Stimulated activated CD4-positive, alpha-beta T cell treated with anti-CD3 and anti-CD28 coated beads, Interleukin-2, amount 100 ng/mL, for 4 hours (primary cell): ENCODE results near the gene PIR.
A peak's percentile ranks its signal among the peaks of the same experiment; 100 is the strongest.

Experiments
- DNase-seq: peaks from one replicate; pipeline ENCODE4 v3.0.0-alpha.2; 2020; ENCODE audit warnings: low read depth

PIR gene

DNA sequence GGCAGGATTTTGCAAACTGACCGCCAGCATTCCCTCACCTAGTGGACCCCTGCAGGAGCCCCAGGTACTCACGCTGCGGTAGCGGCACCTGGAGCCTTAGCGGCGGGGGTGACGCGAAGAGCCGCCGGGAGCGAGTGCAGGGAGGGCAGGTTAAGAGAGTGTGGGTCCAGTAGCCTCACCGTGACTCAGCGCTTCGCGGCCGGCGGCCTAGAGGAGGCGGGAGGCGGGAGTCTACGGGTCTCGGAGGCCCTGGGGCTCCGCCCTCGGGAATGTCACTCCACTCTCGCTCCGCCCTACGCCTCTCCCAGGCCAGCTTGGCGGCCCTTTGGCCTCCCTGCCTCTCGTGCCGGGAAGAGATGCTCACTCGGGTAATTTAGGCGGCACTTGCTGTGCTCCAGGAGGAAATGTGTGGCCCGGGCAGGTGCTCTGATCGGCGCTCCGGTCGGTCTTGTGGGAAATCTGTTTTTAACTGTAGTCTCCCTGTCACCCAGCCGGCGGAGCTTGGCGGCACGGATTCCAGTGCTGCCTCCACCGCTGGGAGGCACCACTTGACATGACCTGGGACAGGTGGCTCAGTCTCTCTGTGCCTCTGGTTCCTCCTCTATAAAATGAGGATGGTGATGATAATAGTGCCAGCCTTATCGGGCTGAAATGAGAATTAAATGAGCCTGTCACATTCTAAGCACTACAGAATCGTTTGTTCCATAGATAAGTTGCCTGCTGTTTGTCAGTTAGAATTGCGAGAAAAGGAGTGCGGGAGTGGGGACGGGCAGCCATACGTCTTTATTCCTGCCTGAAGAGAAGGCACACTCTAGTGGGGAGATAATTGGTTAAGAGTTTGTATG is at the start of gene PIR:
Gene PIR, minus strand, starts transcription at position 216 of the 845 bp plus-strand sequence. CDS start 2,076 bp downstream, outside the sequence.
- DNase-seq, result peak; percentile 32

DNA sequence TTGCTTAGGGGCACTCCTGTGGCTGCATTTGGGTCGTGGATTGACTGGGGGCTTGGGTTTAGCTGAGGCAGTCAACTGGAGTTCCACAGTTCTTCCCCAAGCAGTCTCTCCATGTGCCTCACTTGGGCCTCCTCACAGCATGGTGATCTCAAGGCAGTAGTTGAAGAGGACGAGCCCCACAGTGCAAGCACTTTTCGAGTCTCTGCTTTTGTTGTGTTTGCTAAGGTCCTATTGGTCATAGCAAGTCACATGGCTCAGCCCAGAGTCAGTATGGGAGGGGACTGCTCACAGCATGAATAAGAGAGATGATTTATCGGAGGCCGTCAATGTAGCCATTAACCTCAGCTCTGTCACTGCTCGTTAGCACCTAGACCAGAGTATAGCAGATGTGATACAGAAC is 37.2 kb upstream of the PIR start:
- DNase-seq, result no peak

DNA sequence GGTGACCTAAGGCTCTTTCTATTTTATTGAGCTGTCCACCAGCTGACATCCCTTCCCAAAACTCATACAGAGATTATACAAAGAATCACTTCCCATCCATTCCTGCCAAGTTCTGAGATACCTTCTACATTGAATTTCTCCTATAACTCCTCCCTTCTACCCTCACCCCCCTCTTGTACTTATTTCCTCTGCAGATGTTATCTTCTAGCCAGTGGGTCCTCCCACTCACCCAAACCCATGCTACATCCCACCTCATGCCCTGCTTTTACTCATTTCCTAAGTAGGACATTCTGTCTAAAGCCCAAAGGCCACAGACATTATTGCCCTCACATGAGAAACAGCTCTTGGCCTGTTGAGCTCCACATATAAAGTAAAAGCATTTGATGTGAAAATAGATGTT is 36.0 kb upstream of the PIR start:
- no peak for DNase-seq

DNA sequence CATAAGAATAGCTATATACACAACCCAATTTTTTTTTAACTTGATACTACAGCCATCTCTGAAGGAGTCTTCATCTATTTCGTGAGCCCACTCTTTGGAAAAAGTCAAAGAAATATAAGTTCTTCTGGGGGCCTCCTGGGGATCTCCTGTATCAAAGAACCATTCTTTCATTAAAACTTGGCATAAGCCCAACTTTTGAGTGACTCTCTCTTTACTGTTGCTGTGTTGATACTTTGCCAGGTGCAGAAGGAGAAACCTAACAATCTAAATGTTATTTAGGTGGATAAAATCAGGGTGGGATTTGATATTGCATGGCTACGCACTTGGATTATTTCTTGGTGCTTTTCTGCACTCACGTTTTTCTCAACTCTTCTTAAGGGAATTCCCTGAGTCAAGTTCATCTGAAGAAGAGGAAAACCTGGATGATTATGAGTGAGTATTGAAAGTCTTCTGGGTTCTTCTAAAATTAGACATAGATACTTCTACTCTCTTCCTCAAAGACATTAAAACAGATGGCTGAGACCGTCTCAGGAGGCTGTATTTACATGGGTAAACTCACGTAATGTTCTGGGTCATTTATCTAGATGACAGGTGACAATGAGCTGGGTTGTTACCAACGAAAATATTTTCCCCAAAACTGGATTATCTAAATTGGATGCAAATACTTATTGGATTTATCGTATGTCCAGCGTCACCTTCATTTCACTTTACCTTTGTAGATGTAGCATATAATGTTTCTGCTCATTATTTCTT is 32.7 kb upstream of the PIR start:
- DNase-seq, result no peak

DNA sequence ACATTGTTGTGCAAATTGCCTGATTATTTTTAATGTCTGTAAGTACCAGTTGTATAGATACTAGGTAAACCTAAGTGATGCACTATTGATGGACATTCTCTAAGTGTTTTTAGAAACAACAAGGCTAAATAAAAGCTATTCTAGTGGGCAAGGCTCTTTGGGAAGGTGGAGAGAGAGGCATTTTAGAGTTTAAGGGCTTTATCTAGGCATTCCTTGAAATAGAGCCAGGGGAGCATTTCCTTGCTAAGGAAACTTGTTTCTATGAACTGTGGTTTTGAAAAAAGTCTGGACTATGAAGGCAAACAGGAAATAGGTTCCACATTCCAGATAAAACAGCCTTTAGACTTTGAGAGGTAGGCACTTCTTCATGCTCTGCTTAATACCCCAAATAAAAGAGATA is 31.3 kb upstream of the PIR start:
- no peak for DNase-seq

DNA sequence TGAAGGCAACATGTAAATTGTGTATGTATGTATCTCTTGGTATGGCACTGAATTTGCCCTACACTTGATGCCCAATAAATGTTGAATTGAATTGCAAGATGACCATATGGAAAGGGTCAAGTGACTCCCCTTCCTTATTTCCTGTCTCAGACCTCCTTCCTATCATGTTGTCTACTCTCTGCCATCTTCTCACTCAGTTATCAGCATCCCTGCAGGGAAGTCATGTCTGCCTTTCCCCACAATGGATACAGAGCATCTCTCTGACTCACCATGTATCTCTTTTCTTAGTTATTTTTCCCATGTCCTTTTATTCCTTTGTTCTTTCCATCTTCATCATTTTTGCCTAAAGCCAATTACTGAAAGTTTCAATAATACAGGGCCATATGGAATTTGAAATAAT is 30.0 kb upstream of the PIR start:
- DNase-seq, result no peak

DNA sequence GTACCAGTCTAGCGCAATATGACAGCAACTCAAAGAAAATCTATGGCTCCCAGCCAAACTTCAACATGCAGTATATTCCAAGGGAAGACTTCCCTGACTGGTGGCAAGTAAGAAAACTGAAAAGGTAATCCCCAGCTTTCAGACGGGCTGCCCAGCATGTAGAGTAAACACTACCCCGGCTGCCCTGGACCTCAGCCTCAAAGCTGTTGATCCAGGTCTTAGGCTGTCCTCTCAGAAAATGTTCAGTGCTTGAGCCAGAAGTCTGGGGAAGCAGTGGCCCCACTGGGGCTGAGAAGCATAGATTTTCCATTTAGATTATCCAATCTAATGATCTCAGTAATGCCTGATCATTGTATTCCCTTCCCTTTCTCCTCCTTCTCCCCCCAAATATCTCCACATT is 29.3 kb upstream of the PIR start:
- DNase-seq, result no peak

DNA sequence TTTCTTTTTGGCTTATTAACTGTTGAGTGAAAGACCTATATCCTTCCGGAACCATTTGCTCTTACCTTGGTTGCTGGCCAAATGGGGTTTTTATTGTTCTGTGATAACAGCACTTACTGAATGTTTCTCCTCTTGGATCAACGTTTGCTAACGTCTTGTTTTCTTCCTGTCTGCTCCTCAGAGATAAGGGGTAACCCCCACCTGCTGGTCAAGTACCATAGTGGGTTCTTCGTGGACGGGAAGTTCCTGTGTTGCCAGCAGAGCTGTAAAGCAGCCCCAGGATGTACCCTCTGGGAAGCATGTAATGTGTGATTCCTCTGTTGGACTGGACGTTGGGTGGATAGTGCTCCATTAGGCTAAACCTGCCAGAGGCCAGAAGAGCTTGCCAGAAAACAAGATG is 22.8 kb upstream of the PIR start:
- DNase-seq, result no peak

DNA sequence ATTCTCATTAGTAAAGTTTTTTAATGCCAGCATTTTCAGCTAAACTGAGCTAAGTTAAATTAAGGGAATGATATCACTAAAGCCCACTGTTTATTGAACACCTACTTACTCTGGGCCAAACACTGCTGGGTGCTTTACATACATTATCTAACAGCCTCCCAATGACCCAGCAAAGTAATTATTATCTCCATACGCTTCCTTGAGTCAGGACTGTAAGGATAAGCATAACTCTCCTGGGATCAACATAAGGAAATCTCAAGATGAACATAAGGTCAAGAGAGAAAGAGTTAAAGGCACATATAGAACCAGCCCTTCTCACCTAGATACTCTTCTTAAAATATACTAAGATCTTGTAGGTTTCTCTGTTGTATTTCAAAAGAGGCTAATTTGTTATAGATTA is 21.1 kb upstream of the PIR start:
- DNase-seq, result no peak

DNA sequence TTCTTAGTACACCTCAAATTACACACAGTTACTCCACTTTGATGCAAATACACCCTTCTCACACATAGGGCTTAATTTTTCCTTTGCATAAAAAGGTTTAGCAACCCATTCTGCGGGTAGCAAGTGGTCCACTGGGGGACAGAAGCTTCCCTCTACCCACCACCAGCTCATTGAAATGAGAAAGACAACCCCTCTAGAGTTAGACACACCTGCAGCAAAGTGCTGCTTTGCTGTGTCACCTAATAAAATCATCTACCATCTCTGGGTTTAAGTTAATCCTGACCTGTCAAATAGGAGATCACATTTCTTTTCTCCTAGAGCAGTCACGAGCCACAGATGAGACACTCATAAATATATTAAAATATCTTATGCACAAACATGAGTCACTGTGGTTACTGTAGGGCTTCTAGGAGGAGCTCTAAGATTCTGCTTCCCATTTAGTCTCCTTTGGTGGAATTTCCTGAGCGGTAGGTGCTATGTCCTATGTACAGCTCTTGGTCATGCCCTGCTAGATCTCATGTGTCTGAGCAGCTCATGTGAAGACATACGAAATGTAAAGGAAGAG is 19.4 kb upstream of the PIR start:
- no peak for DNase-seq

DNA sequence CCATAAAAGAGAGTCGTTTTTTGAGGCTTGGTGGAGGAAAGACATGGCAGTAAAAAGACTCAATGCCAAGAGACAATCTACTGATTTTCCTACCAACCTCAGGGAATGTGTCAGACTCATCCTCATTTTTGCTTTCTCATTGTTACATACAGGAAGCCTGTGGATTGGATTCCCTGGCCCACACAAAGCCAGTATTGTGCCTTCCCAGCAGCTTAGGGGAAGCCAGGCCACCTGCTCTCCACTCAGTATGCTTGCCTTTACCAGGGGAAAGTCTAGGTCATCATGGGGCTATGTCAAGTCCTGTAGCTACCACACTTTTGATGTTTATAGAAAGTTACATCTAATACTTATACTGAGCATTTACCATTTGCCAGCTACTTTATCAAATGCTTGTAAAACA is 18.4 kb upstream of the PIR start:
- no peak for DNase-seq

DNA sequence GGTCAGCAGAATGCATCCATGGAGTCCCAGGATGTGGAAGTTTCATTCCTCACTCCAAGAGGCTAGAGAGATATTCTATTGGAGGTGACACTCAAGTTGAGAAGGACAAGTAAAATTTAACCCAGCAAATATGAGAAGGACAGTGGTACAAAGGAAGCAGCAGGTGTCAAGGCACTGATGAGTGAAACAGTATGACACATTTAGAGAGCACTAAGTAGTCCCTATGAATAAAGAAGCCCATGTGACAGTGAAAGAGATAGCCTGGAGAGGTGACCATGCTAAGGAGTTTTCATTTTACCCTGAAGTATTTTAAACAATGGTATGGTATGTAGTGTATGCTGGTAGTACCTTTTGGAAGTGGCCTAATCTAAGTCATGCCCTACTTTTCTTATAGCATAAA is 16.7 kb upstream of the PIR start:
- no peak for DNase-seq

DNA sequence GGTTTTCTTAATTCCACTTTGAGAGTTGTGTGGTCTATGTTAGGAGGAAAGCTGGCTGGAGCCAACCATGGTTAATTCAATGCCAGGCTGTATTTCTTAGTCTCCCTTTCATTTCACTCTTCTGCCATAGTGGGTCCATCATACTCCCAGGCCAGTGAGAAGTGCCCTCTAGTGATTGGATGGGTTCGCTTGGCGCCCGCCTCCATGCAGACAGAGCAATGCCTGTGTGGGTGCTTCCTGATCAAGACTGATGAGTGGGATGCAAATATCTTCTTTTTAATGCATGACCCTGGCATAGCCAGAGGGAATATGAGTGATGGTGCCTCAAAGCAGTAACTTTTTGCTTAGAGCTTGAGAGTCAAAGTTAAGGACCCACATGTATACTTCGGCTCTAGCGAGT is 13.9 kb upstream of the PIR start:
- no peak for DNase-seq

DNA sequence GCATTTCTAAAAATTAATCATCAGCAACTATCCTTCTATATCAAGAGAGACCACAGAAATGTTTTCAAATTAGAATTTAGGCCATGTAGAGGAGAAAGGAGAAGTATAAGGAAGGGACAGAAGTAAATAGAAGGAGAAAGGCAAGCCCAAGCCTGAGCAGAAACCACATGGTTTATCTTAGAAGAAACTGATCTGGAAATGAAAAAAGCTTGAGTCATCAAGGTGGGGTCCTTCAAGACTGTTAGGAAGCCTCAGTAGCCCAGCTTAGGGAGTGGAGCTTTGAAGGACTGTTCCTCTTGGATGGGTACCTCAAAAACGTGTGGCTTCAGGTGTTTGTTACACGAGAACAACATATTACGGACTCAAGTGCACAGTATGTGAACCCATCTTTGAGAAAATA is 12.0 kb upstream of the PIR start:
- DNase-seq, result no peak

DNA sequence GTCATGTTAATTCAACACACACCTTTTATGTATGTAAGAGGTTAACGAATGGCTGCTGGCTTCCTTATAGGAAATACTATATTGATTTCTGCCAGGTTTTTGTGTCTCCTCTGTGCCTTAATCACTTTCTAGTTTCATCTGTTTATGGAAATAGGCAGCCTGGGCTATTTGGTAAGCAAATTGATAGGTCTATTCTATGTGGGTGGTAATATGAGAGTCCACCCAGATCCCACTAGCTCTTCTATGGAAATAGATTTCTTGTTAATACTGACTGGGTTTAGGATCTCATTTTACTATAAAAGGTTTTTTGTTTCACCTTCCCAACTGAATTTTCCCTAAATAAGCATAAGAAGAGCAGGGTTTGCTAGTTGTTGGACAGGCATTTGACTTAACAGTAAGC is 11.5 kb upstream of the PIR start:
- DNase-seq, result no peak

DNA sequence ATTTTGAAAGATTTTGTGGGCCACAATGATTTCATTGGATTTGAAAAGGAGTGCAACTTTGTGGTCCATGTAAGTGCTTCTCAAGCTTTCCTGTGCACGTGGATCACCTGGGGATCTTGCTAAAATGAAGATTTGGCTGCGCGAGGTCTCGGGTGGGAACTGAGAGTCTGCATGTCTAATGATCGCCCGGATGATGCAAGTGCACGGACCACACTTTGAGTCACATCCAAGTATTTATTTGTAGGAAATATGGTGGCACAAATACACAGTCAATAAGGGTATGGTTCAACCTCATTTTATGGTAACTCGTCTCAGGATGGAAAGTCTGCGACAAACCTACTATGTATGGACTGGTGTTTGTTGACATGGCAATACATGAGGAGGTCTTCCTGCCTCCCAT is 8.4 kb upstream of the PIR start:
- no peak for DNase-seq

DNA sequence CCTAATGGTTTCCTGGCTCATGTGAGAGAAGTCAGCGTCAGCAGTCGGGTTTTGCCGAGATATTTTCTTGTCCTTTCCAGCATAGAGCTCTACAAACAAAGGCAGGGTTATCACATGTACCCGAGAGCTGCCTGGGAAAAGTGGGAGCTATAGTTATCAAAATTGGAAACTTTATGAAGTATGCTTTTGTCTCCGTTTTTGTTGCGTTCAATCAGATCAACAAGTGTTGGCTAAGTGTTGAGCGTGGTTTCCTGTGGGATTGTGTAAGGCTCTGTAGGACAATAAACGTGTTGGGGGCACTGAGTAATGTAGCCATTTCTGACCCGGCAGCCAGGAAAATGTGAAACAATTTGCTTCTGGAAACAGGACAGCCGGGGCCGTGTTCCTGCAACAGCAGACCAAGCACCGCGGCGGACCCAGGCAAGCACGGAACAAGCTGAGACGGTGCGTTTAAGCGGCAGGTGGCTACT is 7.4 kb upstream of the PIR start, which contains the start of gene BMX:
Gene BMX, plus strand, starts transcription at position 311 of the 470 bp plus-strand sequence. CDS start 7,547 bp downstream, outside the sequence.
- DNase-seq, result no peak

DNA sequence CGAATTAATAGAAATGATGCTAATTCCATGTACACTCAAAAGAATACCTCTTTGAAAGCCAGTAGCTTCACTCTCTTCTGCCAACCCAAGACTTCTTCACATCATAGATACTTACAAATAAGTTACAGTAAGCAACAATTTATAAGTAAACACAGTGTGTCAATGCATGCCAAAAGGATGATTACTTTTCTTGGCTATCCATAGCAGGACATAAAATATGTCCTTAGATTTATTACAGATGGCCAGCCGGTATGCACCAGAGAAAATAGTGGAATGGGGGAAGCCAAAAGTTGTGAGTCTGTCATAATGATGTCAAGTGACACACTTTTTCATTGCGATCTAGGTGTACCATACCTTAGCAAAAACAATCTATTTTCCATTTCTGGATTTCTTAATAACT is 6.8 kb upstream of the PIR start:
- DNase-seq, result no peak

DNA sequence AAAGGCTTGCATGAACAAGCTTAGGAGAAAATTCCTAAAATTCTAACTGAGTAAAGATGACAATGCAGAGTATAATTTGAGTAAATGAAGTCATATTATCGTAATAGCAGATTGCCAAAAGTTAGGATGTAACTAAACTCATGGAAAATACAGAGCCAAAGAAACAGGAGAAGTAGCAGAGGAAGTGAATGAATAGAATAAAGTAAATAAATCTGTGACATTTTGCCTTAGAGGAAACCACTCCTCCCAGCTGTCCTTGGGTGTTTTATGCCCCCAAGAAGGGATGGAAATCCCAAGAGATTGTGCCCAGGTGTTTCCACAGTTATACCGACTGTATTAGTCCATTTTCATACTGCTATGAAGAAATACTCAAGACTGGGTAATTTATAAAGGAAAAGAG is 5.6 kb upstream of the PIR start:
- DNase-seq, result no peak

DNA sequence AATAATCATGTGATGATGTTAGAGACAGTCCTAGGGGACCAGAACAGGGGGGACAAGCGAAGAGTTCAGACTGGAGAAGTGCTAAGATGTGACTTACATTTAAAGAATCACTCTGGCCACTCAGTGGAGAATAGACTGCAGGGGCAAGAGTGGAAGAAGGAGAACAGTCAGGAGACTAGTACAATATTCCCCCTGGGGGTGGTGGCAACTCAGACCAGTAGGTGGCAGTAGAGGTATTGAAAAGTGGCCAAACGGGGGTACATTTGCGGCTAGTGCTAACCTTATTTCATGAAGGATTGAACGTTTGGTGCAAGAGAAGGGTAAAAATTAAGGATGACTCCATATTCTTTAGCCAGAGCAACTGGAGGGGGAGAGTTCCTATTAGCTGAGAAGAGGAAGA is 4.7 kb upstream of the PIR start:
- peak; percentile 9 for DNase-seq

DNA sequence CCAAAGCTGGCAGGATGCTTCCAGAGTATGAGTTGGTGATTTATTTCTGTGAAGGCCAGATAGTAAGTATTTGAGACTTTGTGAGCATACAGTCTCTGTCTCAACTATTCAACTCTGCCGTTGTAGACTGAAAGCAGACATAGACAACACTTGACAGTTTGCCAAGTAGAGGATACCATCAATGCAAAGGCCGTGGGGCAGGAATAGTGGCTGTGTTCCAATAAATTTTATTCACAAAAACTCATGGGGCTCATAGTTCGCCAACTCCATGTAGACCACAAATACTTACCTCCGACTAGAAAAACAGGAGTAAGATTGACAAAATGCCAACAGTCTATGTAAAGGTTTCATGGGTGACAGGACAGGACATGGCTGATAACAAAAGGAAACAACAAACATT is 3.7 kb upstream of the PIR start:
- DNase-seq, result no peak

DNA sequence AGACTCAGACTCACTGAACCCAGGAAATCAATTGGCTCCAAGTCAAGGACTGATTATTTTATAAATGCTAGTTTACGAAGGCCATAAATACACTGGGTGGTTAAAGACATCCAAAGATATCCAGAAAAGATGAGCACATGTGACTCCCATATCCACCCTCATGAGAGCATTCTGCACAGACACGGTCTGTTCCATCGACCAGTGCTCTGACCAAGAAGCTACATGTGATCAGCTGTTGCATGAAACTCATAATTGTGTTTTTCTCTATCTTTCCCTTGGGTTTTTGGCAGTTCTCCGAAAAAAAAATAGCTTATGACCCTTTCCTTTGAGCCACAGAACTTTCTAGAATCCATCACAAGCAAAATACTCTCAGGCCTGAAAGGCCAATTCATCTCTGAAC is 2.7 kb upstream of the PIR start:
- DNase-seq, result no peak

DNA sequence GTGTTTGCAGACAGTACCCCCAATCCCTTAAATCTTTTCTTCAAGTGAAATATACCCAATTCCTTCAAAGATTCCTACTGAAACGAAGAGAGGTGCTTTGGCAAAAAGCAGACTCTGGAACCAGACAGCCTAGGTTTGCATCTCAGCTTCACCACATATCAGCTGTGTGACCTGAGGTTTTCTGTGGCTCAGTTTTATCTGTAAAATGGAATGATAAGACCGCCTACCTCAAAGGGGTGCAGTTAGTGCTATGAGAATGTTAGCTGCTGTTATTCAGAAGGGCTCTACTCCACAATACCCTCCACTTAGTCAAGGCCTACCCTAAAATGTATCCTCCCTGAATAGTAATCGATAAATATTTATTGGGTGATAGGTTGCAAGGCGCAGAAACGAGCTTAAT is 664 bp downstream of the PIR start:
- DNase-seq, result no peak
